Inflammatory macrophage treated with lipopolysaccharide for 1 hour (primary cell): Measurements from ENCODE around the gene ATF5.

Experiments used
- DNase-seq, 2 donors: peaks; one replicate each; pipeline ENCODE4 v3.0.0-alpha.2; 2020 to 2022

The ATF5 gene

GRCh38 chr19:49895566-49896297, 33.3 kb upstream of the ATF5 start:
- DNase-seq: no peak

GRCh38 chr19:49896863-49897621, 32.0 kb upstream of the ATF5 start, which contains the start of gene IL4I1:
Gene IL4I1, minus strand, starts transcription at chr19:49896887. Its CDS starts 727 bp downstream, at chr19:49896160.
- DNase-seq: peak; percentile 89 to 95

- peak; percentile 57 to 68 for DNase-seq
Measured at GRCh38 chr19:49904136-49904535, 24.9 kb upstream of the ATF5 start.

GRCh38 chr19:49906879-49907564, 22.0 kb upstream of the ATF5 start:
- no peak for DNase-seq

GRCh38 chr19:49907745-49908446, 21.1 kb upstream of the ATF5 start:
- no peak for DNase-seq

GRCh38 chr19:49908480-49909420, 20.3 kb upstream of the ATF5 start:
- no peak for DNase-seq

GRCh38 chr19:49910179-49910578, 18.8 kb upstream of the ATF5 start:
- no peak for DNase-seq

GRCh38 chr19:49911381-49912145, 17.4 kb upstream of the ATF5 start:
- DNase-seq: peak; percentile 82 to 87

- DNase-seq: no peak
Measured at GRCh38 chr19:49912965-49913685, 15.9 kb upstream of the ATF5 start.

GRCh38 chr19:49913720-49914119, 15.3 kb upstream of the ATF5 start:
- no peak for DNase-seq

GRCh38 chr19:49915271-49915670, 13.7 kb upstream of the ATF5 start:
- no peak for DNase-seq

GRCh38 chr19:49916839-49917733, 11.9 kb upstream of the ATF5 start:
- DNase-seq: peak; percentile 80 to 93

- DNase-seq: no peak
Measured at GRCh38 chr19:49918089-49918488, 10.9 kb upstream of the ATF5 start.

GRCh38 chr19:49920624-49921363, 8.2 kb upstream of the ATF5 start:
- DNase-seq: no peak

- peak; percentile 18 to 62 for DNase-seq
Measured at GRCh38 chr19:49921871-49922795, 6.9 kb upstream of the ATF5 start.

GRCh38 chr19:49923055-49924003, 5.7 kb upstream of the ATF5 start:
- peak; percentile 41 to 65 for DNase-seq
